ENCODE results near the gene HTR3D. TPM values are rescaled to one million over a fixed set of nuclear protein-coding genes. Genes with fewer than 3 reads are reported as not detected.

Gene HTR3D
- total and polyA plus RNA-seq, 9 of the 15 experiments (the other 6 are each of a cell fraction or from before 2014, with no cell fraction given): not detected

DNA sequence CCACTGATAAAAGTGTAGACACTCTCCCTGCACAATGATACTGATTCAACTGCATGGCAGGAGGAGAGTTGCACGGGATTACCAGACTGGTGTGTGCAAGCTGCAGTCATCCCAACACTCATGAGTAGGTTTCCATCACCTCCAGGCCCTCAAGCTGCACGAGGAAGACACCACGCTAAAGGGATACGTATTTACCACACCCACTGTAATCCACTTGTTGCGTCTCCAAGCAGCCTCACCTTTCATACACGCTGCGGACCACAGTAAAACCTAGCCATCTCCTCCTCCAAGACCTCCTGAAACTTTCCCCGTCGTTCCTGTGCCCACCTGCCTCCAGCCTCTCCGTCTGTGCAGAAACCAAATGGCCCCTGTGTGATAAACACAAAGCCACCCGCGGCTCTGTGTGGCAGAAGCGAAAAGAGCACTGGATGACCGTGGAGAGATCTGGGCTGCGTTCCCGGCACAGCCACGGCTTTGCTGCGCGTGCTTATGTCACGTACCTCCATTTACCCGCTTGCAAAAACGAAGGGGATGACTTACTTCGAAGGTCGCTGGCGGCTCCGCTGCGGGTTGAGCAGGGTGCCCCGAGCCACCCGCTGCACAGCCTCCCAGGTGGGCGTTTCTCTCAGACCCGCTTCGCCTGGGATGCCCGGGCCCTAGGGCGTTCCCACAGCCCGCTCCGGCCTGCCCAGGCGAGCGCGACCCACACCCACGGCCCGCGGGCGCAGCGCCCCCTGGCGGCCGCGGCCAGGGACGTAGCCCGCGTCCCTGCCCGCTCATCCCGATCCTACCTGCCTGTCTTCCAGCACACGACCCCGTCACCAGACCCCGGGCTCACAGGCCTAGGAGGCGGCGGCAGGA, 14.5 kb upstream of the HTR3D start (continued):
- TF ChIP-seq SIRT6 (IDR thresholded peaks at IDR 0.05; ENCODE audit: low read depth, low read length): no peak
- TF ChIP-seq GATAD2B (IDR thresholded peaks at IDR 0.05; ENCODE audit: borderline replicate concordance): peak; percentile 69; the same call in 1 of the 2 replicates
- TF ChIP-seq JUN (IDR thresholded peaks at IDR 0.05; ENCODE audit: borderline replicate concordance, low read depth, low read length): peak; percentile 49; the same call in 1 of the 2 replicates
- no peak for TF ChIP-seq JUN (CRISPR knock-in tag; IDR thresholded peaks at IDR 0.05; ENCODE audit: borderline replicate concordance)
- TF ChIP-seq, protein P1, sequence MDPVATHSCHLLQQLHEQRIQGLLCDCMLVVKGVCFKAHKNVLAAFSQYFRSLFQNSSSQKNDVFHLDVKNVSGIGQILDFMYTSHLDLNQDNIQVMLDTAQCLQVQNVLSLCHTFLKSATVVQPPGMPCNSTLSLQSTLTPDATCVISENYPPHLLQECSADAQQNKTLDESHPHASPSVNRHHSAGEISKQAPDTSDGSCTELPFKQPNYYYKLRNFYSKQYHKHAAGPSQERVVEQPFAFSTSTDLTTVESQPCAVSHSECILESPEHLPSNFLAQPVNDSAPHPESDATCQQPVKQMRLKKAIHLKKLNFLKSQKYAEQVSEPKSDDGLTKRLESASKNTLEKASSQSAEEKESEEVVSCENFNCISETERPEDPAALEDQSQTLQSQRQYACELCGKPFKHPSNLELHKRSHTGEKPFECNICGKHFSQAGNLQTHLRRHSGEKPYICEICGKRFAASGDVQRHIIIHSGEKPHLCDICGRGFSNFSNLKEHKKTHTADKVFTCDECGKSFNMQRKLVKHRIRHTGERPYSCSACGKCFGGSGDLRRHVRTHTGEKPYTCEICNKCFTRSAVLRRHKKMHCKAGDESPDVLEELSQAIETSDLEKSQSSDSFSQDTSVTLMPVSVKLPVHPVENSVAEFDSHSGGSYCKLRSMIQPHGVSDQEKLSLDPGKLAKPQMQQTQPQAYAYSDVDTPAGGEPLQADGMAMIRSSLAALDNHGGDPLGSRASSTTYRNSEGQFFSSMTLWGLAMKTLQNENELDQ (CRISPR knock-in tag; IDR thresholded peaks at IDR 0.05; ENCODE audit: borderline replicate concordance): no peak
- no peak for TF ChIP-seq SAFB2 (IDR thresholded peaks at IDR 0.05; ENCODE audit: borderline replicate concordance, low read depth, low read length, severe bottlenecking)
- peak; percentile 53; the same call in 1 of the 2 replicates for TF ChIP-seq STAG1 (CRISPR knock-in tag; IDR thresholded peaks at IDR 0.05; ENCODE audit: borderline replicate concordance)
- peak; percentile 46; the same call in 1 of the 2 replicates for TF ChIP-seq ZBTB33 (CRISPR knock-in tag; IDR thresholded peaks at IDR 0.05)
- 0 out of 2 replicates have a peak, but pooled peaks have one; percentile 10 for TF ChIP-seq NR4A1 (CRISPR knock-in tag; IDR thresholded peaks at IDR 0.05)
- no peak; the same call in 1 of the 2 replicates for TF ChIP-seq NR4A1 (tag; IDR thresholded peaks at IDR 0.05)
- 0 out of 2 replicates have a peak, but pooled peaks have one; percentile 79 for TF ChIP-seq XRCC5 (IDR thresholded peaks at IDR 0.05; ENCODE audit: low read depth, low read length)
- peak; percentile 89 for TF ChIP-seq HNRNPL (IDR thresholded peaks at IDR 0.05; ENCODE audit: low read depth, low read length)
- TF ChIP-seq, protein P2, sequence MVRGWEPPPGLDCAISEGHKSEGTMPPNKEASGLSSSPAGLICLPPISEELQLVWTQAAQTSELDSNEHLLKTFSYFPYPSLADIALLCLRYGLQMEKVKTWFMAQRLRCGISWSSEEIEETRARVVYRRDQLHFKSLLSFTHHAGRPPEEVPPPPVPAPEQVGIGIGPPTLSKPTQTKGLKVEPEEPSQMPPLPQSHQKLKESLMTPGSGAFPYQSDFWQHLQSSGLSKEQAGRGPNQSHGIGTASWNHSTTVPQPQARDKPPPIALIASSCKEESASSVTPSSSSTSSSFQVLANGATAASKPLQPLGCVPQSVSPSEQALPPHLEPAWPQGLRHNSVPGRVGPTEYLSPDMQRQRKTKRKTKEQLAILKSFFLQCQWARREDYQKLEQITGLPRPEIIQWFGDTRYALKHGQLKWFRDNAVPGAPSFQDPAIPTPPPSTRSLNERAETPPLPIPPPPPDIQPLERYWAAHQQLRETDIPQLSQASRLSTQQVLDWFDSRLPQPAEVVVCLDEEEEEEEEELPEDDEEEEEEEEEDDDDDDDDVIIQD (CRISPR knock-in tag; IDR thresholded peaks at IDR 0.05): 0 out of 2 replicates have a peak, but pooled peaks have one; percentile 6
- 0 out of 2 replicates have a peak, but pooled peaks have one; percentile 6 for TF ChIP-seq CREB3L1 (IDR thresholded peaks at IDR 0.05; ENCODE audit: borderline replicate concordance, low read depth)
- no peak for TF ChIP-seq ETV1 (tag; conservative IDR thresholded peaks at IDR 0.05; ENCODE audit: low read depth)
- peak; percentile 33 for TF ChIP-seq SMAD4 (CRISPR knock-in tag; conservative IDR thresholded peaks at IDR 0.05)
- 0 out of 2 replicates have a peak, but pooled peaks have one; percentile 33 for TF ChIP-seq CEBPG (CRISPR knock-in tag; IDR thresholded peaks at IDR 0.05)
- no peak for TF ChIP-seq CEBPG (tag; conservative IDR thresholded peaks at IDR 0.05 in 1 of 2, IDR thresholded peaks at IDR 0.05 in 1 of 2)
